G401 (cell line): ENCODE data around the gene CACNA1C. TPM values are rescaled to one million over a fixed set of nuclear protein-coding genes. Genes with fewer than 3 reads are reported as not detected.
"Not testable (repeated sequence)": the region's sequence is repeated elsewhere in the genome, so short reads cannot be mapped to it uniquely, and the experiment has no call there.

Experiments
- DNase-seq: peaks from one replicate; pipeline ENCODE4 v3.0.0-alpha.2; 2015; ENCODE audit warnings: low spot score
- in situ Hi-C: cut with HindIII; loops from 2 replicates; pipeline ENCODE4 v1.10.0; 2016; ENCODE audit warnings: low sequenced_read_pairs, mixed read lengths
- total RNA-seq: library from RNA; depleted of rRNA; stranded (reverse); fragments of >200 nt; shearing (Covaris generic); gene quantifications from 2 replicates; pipeline ENCODE4 v1.2.3, GENCODE V29; 2014

CACNA1C gene
- total RNA-seq, 1 experiment from 2014 or later = 2.8 TPM

DNA sequence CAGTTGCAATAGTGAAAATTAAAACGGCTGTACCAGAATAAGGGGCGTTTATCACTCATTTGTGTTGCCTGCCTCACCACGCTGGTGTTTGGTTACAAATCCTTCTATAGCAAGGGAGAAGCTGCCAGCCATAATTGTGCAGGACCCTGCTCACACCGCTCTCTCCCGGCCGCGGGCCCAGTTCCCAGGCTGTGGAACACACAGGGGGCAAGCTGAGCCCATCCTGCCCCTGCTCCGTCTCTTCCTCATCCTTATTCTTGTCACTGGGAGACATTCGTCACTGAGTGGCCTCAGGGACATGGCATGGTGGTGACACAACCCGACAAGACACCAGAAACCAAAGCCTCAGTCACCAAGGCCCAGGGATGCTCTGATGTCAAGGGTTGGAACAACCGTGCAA is 625.6 kb downstream of the CACNA1C start:
- in situ Hi-C loops = no loop called here
- no peak for DNase-seq

DNA sequence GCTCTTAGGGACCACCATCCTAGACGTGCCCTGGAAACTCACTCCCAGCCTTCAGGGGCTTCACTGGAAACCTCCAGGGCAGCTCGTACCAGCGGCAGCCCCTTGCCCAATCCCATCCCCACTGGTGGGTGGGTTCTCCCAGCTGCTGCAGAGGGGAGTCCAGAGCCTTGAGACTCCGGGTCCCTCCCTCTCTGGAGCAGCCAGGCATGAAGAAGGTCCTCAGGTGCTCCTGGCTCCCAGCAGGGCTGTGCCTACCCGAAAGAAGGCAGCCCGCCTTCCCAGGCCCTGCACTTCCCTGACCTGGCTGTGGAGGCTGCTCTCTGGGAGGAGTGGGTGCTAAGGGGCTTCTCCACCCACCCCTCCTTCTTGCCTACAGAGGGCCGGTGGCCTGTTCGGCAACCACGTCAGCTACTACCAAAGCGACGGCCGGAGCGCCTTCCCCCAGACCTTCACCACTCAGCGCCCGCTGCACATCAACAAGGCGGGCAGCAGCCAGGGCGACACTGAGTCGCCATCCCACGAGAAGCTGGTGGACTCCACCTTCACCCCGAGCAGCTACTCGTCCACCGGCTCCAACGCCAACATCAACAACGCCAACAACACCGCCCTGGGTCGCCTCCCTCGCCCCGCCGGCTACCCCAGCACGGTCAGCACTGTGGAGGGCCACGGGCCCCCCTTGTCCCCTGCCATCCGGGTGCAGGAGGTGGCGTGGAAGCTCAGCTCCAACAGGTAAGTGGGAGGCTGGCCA is 626.5 kb downstream of the CACNA1C start:
- in situ Hi-C loops = no loop called here
- DNase-seq = no peak

GRCh38 chr12:2679816-2680675 is 627.3 kb downstream of the CACNA1C start:
- in situ Hi-C loops = no loop called here
- no peak for DNase-seq

GRCh38 chr12:2680676-2681039 is 627.9 kb downstream of the CACNA1C start:
- in situ Hi-C loops = no loop called here
- no peak for DNase-seq

- no peak for DNase-seq
These were observed 628.8 kb downstream of the CACNA1C start for GRCh38 chr12:2681450-2682205.

DNA sequence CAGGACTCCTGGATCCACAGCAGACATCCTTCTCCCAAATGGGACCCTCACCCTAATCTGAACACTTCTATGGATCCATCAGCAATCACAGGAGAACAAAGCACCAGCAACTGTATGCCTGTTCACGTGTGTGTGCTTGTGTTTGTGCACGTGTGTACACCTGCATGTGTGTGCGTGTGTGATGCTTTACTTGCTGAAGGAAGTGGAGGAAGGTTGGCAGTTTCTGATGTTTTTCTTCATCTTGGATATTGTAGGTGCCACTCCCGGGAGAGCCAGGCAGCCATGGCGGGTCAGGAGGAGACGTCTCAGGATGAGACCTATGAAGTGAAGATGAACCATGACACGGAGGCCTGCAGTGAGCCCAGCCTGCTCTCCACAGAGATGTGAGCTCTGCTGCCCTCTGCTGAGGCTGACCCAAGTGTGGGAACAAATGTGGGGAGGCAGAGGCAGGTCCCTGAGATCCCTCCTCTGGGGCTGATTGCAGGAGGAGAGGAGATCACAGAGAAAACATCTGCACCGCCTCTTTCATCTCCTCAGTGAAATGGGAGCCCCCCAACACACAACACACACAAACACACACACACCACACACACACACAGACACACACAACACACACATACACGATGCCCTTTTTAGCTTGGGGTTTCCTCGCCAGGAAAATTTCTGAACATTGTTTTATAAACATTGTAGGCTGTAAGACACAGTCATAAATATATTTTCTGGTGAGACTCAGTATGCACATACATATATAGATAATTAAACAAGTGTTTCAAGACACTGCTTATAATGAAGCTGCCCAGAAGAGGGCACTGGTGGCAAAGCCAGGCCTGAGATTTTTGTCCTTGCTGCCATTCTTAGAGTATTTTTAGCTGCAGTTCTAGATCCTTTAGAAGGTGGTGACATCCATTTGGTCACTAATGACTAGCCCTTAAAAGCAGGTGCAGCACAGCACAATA is 629.8 kb downstream of the CACNA1C start:
- in situ Hi-C loops = no loop called here
- DNase-seq = peak; percentile 60

More at GRCh38 chr12:2681450-2682205, 628.8 kb downstream of the CACNA1C start:
- in situ Hi-C loops = no loop called here

DNA sequence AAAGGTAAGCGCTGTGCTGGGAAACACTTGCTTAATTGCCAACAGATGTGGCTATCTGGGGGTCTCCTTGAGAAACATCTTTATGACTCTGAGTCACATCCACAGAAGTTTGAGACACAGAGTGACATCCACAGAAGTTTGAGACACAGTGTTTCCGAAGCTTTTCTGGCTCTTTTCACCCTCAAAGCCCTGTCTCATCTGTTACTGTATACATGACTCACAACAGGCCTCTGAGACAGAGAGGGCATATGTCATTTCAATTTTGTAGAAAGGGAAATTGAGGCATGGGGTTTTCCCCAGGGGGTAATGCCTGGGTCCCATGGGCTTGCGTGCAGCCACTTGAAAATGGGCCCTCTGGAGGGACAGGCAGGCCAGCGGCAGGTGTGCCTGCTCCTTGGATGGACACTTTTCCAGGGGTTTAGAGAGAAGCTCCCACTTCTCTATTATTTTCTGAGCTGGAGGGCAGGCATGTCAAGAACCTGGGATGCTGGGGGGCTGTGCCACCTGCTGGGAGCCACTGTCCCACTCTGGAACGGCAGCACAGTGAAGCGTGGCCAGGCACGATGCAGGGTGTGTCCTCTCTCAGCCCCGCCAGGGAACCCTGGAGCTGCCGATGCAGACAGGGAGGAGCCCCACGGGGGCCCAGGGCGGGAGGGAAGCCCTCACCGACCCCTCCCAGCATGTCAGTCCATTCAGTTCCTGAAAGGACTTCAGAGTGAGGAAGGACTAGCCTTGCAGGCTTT is 630.7 kb downstream of the CACNA1C start:
- no peak for DNase-seq
- in situ Hi-C loops = no loop called here

- in situ Hi-C loops, DNase-seq: not testable (repeated sequence)
These were observed 631.2 kb downstream of the CACNA1C start for GRCh38 chr12:2684026-2684325.

GRCh38 chr12:2685620-2686279 is 633.0 kb downstream of the CACNA1C start:
- DNase-seq, in situ Hi-C loops: not testable (repeated sequence)

- DNase-seq = no peak
- in situ Hi-C loops = no loop called here
These were observed 633.5 kb downstream of the CACNA1C start for GRCh38 chr12:2686280-2686646.

GRCh38 chr12:2687058-2687457 is 634.3 kb downstream of the CACNA1C start:
- no peak for DNase-seq
- in situ Hi-C loops = no loop called here

DNA sequence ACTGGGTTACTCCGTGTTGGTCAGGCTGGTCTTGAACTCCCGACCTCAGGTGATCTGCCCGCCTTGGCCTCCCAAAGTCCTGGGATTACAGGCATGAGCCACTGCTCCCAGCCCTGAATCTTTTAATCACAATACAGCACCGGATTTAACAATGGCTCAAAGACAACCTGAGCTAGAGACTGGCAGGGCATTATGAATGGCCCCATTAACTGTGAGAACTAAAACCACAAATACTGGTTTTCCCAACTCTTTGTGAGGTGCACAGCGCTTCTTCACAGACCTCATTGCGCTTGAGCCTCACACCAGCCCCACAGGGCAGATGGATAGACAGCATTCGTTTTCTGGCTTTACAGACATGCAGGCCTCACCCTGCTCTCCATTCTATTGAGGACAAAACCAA is 634.9 kb downstream of the CACNA1C start:
- in situ Hi-C loops = no loop called here

DNA sequence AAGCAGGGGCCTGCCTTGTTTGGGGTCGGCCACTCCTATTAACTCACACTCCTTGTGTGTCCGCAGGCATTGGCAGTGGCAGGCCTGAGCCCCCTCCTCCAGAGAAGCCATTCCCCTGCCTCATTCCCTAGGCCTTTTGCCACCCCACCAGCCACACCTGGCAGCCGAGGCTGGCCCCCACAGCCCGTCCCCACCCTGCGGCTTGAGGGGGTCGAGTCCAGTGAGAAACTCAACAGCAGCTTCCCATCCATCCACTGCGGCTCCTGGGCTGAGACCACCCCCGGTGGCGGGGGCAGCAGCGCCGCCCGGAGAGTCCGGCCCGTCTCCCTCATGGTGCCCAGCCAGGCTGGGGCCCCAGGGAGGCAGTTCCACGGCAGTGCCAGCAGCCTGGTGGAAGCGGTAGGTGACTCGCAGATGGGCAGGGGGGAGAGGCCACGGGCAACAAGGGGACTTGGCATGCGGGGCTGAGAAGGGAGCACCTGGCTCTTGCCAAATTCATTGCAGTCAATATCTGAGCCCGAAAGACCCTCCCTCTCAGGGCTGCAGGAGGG is 635.7 kb downstream of the CACNA1C start:
- no peak for DNase-seq
- in situ Hi-C loops = no loop called here

More for the DNA sequence above, 634.9 kb downstream of the CACNA1C start:
- DNase-seq = no peak

- in situ Hi-C loops = no loop called here
- DNase-seq = no peak
These were observed 636.6 kb downstream of the CACNA1C start for GRCh38 chr12:2689393-2689792.

DNA sequence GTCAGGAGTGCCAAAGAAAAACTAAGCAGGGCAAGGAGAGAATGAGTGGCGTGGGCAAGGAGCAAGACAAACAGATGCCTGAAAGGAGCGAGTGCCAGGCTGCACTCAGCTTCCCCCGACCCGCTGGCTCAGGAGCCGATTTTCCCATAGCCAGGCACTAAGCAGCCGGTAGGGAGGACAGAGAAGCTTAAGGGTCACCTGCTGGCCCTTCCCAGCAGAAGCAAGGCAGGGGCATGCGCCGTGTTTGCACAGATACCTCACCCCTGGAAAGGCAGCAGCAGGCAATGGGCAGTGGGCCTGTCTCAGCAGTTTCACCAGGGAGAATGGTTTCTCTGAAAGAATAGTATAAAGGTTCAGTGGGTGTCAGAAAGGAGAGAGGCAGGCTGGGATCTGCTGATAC is 637.1 kb downstream of the CACNA1C start:
- in situ Hi-C loops = no loop called here
- no peak for DNase-seq

- no peak for DNase-seq
- in situ Hi-C loops = no loop called here
These were observed 637.7 kb downstream of the CACNA1C start for GRCh38 chr12:2690348-2691005.

- DNase-seq = no peak
- in situ Hi-C loops = no loop called here
These were observed 638.2 kb downstream of the CACNA1C start for GRCh38 chr12:2691006-2691344.
